Non-pigmented ciliary epithelial cell (primary cell): Measurements from ENCODE around the gene GRWD1.

ENCODE experiments used
- DNase-seq: peaks from one replicate; pipeline ENCODE4 v3.0.0-alpha.2; 2010; ENCODE audit warnings: low read depth

Gene GRWD1

DNA sequence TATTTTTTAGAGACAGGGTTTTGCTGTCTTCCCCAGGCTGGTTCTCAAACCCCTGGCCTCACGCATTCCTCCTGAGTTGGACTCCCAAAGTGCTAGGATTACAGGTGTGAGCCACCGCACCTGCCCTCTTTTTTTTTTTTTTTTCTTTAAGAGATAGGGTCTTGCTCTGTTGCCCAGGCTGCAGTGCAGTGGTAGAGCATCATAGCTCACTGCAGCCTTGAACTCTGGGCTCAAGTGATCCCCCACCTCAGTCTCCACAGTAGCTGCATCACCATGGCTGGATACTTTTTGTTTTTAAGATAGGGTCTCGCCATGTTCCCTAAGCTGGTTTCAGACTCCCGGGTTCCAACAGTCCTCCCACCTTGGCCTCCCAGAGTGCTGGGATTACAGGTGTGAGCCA, 11.1 kb downstream of the GRWD1 start:
- DNase-seq = no peak

DNA sequence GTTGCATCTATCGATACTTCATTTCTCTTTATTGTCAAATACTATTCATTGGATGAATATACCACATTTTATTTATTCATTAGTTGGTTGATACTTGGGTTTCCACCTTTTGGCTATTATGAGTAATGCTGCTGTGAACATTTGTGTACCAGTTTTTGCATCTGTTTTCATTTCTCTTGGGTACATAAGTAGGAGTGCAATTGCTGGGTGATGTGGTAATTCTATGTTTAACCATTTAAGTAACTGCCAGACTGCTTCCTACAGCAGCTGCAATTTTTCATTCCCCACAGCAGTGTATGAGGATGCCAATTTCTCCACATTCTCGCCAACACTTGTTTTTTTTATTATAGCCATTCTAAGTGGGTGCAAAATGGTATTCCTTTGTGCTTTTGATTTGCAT, 12.2 kb downstream of the GRWD1 start:
- no peak for DNase-seq

DNA sequence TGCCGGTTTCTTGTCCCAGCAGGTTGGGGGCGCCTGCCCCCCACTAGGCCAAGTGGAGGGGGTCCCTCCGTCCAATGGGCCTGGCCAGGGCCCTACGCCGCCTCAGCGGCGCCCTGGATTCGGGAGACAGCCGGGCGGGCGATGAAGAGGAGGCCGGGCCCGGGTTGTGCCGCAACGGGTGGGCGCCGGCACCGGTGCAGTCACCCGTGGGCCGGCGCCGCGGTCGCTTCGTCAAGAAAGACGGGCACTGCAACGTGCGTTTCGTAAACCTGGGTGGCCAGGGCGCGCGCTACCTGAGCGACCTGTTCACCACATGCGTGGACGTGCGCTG, 15.8 kb downstream of the GRWD1 start:
- no peak for DNase-seq

DNA sequence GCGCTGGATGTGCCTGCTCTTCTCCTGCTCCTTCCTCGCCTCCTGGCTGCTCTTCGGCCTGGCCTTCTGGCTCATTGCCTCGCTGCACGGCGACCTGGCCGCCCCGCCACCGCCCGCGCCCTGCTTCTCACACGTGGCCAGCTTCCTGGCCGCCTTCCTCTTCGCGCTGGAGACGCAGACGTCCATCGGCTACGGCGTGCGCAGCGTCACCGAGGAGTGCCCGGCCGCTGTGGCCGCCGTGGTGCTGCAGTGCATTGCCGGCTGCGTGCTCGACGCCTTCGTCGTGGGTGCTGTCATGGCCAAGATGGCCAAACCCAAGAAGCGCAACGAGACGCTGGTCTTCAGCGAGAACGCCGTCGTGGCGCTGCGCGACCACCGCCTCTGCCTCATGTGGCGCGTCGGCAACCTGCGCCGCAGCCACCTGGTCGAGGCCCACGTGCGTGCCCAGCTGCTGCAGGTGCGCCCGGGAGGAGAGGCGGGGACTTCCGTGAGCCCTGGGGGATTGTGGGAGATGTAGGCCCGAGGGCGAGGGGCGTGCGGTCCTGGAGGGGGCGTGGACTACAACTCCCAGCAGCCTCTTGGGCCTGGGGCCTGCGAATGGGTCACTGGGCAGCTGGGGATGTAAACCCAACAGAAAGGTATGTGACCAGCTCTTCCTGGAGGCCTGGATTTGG, 16.3 kb downstream of the GRWD1 start:
- DNase-seq = no peak

- DNase-seq = no peak
These were observed 19.4 kb downstream of the GRWD1 start for GRCh38 chr19:48465215-48465614.

GRCh38 chr19:48466561-48467325, 21.0 kb downstream of the GRWD1 start:
- no peak for DNase-seq

GRCh38 chr19:48468772-48469288, 23.0 kb downstream of the GRWD1 start:
- peak; percentile 99 for DNase-seq

DNA sequence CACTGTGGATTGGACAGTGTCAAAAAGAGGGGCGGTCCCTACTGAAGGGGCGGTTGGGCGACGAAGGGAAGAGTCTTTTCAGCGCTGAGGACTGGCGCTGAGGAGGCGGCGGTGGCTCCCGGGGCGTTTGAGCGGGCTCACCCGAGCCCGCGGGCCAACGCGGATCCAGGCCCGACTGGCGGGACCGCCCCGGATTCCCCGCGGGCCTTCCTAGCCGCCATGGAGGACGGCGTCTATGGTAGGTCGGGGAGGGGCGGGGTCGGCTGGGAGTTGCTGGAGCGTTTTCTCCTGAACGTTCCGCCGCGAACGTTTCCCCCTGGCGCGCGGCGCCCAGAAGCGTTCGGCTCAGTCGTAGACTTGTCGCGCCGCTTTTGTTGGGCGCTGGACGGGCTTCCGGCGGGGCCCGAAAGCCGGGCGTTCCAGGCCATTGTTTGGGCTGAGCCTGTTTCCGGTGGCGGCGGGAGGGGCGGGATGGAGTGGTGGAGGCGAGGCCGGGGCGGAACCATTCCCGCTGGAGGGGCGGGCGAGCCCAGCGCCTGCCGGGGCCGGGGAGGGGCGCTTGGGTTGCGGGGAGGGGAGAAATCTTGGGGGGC, 23.6 kb downstream of the GRWD1 start, which contains the start of gene CYTH2:
CYTH2 (plus strand) TSS at position 81 of the 593 bp plus-strand sequence; CDS start at position 220, 139 bp downstream.
- no peak for DNase-seq

DNA sequence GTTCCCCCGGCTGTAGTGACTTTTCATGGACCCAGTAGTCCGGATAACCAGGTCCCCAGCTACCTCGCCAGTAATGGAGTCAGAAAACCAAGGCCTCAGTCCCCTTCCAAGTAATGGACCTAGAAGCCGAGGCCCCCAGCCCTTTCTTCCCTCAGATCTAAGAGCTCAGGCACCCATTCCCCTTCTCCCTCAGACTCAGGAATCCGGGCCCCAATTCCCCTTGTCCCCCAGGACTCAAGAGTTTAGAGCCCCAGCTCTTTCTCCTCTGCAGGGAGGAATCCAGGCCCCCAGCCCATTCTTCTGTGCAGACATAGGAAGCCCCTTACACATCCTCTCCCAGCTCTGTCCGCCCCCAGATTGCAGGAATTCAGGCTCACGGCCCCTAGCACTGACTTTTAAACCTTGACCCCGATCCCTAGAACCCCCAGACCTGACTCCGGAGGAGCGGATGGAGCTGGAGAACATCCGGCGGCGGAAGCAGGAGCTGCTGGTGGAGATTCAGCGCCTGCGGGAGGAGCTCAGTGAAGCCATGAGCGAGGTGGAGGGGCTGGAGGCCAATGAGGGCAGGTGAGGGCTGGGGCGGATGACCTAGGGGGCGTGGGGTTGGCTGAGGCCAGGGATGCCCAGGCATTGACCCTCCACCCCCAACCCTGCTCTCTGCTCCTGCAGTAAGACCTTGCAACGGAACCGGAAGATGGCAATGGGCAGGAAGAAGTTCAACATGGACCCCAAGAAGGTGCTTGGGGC, 24.3 kb downstream of the GRWD1 start:
- DNase-seq = no peak

- no peak for DNase-seq
These were observed 25.1 kb downstream of the GRWD1 start for GRCh38 chr19:48470856-48471255.

DNA sequence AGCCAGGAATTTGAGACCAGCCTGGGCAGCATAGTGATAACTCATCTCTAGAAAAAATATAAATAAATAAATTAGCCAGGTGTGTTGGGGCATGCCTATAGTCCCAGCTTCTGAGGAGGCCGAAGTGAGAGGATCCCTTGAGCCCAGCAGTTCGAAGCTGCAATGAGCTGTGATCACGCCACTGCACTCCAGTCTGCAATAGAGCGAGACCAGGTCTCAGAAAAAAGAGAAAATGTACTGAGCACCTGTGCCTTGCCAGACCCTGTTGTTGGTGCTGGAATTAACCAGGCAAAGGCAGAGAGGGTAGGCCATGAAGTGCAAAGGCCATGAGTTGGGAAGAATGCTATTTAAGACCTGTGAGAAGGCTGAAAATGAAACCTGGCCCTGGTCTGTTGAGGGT, 26.1 kb downstream of the GRWD1 start:
- DNase-seq = no peak

DNA sequence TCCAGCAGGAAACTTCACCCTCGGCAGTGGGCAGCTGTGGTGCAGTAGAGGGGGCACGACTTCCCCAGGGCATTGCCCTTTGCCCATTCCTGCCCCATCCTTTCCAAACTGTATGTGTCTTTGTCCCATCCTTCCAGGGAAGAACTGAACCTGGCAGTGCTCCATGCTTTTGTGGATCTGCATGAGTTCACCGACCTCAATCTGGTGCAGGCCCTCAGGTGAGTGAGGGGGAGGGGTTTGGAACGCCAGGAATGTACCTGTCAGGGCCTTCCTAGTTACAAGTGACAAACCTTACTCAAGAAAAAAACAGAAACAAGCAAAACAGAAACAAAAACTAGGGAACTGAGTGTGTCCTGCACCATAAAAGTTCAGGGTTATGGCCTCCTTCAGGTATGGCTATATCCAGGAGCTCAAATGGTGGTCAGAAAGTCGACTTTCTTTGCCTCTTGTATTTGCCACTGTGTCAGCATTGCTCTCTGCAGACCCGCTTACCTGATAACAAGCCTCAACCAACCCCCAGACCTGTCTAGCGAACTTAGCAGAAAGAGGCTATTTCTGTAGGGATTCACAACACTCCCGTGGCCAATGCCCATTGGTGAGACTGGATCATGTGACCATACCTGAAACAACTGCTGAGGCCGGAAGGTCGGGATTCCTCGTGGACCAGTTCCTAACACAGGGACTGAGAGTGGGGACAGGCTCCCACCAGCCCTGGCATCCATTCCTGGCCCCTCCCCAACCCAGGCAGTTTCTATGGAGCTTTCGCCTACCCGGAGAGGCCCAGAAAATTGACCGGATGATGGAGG, 27.6 kb downstream of the GRWD1 start:
- DNase-seq = no peak

- DNase-seq = no peak
These were observed 28.4 kb downstream of the GRWD1 start for GRCh38 chr19:48474084-48474592.

GRCh38 chr19:48475369-48476068, 29.7 kb downstream of the GRWD1 start:
- no peak for DNase-seq

DNA sequence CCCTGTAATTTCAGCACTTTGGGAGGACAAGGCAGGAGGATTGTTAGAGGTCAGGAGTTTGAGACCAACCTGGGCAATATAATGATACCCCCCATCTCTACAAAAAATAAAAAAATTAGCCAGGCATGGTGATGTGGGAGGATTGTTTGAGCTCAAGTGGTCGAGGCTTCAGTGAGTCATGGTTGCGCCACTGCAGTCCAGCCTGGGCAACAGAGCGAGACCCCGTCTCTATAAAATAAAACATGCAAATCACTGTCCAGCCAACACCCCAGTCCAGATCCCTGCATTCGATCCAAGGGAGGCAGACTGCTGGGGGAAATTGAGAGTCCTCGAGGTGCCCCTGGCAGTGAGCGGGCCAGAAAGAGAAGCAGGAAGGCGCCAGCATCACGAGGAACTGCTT, 30.4 kb downstream of the GRWD1 start:
- no peak for DNase-seq

- no peak for DNase-seq
These were observed 31.4 kb downstream of the GRWD1 start for GRCh38 chr19:48477067-48477685.

DNA sequence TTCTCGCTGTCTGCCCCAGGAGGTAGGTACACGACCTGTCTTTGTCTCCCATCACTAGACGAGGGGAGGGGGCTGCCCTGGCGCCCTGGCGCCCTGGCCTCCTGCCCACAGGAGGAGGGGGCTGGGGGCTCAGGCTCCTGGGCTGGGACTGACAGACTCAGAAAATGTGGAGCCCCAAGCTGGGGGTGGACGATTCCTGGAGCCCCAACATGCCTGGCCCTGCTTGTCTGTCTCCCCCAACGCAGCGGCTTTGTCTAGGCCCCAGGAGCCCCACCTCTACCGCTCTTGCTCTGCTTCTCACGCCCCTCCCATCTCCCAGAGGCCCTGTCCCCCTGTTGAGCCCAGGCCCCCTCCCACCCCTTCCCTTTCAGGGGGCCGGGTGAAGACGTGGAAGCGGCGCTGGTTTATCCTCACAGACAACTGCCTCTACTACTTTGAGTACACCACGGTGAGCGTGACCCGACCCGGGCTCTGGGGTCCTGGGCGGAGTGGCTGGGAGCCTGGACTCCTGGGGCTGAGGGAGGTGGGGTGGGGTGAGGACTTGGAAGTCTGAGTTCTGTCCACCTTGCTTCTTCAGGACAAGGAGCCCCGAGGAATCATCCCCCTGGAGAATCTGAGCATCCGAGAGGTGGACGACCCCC, 32.0 kb downstream of the GRWD1 start:
- DNase-seq = no peak

DNA sequence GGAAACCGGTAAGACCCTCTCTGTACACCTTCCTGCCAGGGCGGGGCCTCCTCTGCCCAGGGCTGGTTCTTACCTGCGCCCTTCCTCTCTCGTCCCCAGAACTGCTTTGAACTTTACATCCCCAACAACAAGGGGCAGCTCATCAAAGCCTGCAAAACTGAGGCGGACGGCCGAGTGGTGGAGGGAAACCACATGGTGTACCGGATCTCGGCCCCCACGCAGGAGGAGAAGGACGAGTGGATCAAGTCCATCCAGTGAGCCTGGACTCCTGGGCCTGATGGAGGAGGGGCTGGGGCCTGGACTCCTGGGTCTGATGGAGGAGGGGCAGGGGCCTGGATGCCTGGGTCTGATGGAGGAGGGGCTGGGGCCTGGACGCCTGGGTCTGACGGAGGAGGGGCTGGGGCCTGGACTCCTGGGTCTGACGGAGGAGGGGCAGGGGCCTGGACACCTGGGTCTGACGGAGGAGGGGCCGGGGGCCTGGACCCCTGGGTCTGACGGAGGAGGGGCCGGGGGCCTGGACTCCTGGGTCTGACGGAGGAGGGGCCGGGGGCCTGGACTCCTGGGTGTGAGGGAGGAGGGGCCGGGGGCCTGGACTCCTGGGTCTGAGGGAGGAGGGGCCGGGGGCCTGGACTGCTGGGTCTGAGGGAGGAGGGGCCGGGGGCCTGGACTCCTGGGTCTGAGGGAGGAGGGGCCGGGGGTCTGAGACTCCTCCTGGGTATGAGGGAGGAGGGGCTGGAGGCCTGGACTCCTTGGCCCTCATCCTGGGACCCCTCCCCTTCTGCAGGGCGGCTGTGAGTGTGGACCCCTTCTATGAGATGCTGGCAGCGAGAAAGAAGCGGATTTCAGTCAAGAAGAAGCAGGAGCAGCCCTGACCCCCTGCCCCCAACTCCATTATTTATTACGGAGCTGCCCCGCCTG, 32.8 kb downstream of the GRWD1 start:
- no peak for DNase-seq

- DNase-seq = no peak
These were observed 33.9 kb downstream of the GRWD1 start for GRCh38 chr19:48479686-48480085.
